HG03039 (cell line): ENCODE measurements around the gene TCAF1.

Experiments
- ATAC-seq: cut with Tn5 transposase; IDR thresholded peaks from one replicate; pipeline ENCODE4 v1.9.1; 2021; ENCODE audit warnings: mild to moderate bottlenecking, moderate library complexity; ENCODE audit not compliant: unreplicated experiment

TCAF1 gene

GRCh38 chr7:143901668-143902331, at the start of gene TCAF1:
Gene TCAF1 (minus strand): TSS chr7:143902176. CDS start chr7:143876608, 25,568 bp downstream.
- peak; percentile 93 for ATAC-seq

GRCh38 chr7:143948733-143949132, 46.8 kb upstream of the TCAF1 start:
- no peak for ATAC-seq

- no peak for ATAC-seq
These were observed 45.1 kb upstream of the TCAF1 start for GRCh38 chr7:143947111-143947510.

- no peak for ATAC-seq
These were observed 43.4 kb upstream of the TCAF1 start for GRCh38 chr7:143945423-143945822.

- no peak for ATAC-seq
These were observed 36.6 kb upstream of the TCAF1 start for GRCh38 chr7:143938379-143939243.

- ATAC-seq = no peak
These were observed 34.4 kb upstream of the TCAF1 start for GRCh38 chr7:143936087-143937009.

GRCh38 chr7:143934526-143935325, 32.8 kb upstream of the TCAF1 start, which contains the start of gene OR2F2:
Gene OR2F2 (plus strand): TSS chr7:143935233. CDS start chr7:143935233, 0 bp downstream.
- no peak for ATAC-seq

- ATAC-seq = no peak
These were observed 29.8 kb upstream of the TCAF1 start for GRCh38 chr7:143931739-143932138.

- peak; percentile 67 for ATAC-seq
These were observed 27.4 kb upstream of the TCAF1 start for GRCh38 chr7:143929224-143929920.

- no peak for ATAC-seq
These were observed 22.9 kb upstream of the TCAF1 start for GRCh38 chr7:143924851-143925250.

GRCh38 chr7:143914938-143915652, 13.1 kb upstream of the TCAF1 start:
- ATAC-seq = no peak

- no peak for ATAC-seq
These were observed 12.1 kb upstream of the TCAF1 start for GRCh38 chr7:143913945-143914615.

- no peak for ATAC-seq
These were observed 8.7 kb upstream of the TCAF1 start for GRCh38 chr7:143910473-143911248.

GRCh38 chr7:143909863-143910262, 7.9 kb upstream of the TCAF1 start:
- no peak for ATAC-seq

GRCh38 chr7:143908120-143908519, 6.1 kb upstream of the TCAF1 start:
- no peak for ATAC-seq

GRCh38 chr7:143906895-143907294, 4.9 kb upstream of the TCAF1 start:
- no peak for ATAC-seq

- no peak for ATAC-seq
These were observed 4.2 kb upstream of the TCAF1 start for GRCh38 chr7:143906151-143906550.

GRCh38 chr7:143905509-143905908, 3.5 kb upstream of the TCAF1 start:
- ATAC-seq = no peak
